Measurements from ENCODE around the gene USP9Y.
A peak's percentile ranks its signal among the peaks of the same experiment; 100 is the strongest.
"Not testable (repeated sequence)": the region's sequence is repeated elsewhere in the genome, so short reads cannot be mapped to it uniquely, and the experiment has no call there.

Gene USP9Y, protein sequence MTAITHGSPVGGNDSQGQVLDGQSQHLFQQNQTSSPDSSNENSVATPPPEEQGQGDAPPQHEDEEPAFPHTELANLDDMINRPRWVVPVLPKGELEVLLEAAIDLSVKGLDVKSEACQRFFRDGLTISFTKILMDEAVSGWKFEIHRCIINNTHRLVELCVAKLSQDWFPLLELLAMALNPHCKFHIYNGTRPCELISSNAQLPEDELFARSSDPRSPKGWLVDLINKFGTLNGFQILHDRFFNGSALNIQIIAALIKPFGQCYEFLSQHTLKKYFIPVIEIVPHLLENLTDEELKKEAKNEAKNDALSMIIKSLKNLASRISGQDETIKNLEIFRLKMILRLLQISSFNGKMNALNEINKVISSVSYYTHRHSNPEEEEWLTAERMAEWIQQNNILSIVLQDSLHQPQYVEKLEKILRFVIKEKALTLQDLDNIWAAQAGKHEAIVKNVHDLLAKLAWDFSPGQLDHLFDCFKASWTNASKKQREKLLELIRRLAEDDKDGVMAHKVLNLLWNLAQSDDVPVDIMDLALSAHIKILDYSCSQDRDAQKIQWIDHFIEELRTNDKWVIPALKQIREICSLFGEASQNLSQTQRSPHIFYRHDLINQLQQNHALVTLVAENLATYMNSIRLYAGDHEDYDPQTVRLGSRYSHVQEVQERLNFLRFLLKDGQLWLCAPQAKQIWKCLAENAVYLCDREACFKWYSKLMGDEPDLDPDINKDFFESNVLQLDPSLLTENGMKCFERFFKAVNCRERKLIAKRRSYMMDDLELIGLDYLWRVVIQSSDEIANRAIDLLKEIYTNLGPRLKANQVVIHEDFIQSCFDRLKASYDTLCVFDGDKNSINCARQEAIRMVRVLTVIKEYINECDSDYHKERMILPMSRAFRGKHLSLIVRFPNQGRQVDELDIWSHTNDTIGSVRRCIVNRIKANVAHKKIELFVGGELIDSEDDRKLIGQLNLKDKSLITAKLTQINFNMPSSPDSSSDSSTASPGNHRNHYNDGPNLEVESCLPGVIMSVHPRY (N-terminal part only)

DNA sequence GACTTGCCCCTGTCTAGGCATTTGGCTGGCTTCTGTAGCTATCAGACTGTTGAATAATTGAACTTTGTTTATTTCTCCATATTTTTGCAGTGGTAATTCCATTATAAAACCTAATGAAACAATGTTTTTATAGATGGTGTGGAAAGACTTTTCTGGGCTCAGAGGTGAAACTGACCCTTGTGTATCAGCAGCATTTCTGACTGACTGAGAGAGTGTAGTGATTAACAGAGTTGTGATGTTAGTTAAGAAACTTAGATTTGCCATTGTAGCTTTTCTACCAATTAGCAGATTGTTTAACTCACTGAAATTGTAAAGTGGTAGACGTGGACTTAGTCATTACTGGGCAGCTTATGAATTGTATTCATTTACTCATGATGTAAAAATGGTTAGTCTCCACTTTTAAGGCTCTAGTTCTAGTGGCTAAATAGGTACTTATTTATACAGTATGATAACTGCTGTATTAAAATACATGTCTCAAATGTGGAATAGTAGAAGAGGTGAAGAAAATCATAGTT is at the start of gene USP9Y:
TSS of gene USP9Y (plus strand) at position 51 of the 515 bp plus-strand sequence. CDS start 8,217 bp downstream, outside the sequence.
- DNase-seq = no peak

DNA sequence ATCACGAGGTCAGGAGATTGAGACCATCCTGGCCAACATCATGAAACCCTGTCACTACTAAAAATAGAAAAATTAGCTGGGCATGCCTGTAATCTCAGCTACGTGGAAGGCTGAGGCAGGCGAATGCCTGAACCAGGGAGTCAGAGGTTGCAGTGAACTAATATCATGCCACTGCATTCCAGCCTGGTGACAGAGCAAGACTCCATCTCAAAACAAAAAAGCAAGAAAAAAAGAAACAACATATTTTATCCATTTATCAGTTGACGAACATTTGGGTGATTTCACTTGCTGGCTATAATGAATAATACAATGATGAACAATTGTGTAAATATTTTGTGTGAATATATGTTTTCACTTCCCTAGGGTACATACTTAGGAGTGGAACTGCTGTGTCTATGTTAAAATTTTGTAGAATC is 49.4 kb upstream of the USP9Y start:
- DNase-seq = no peak

DNA sequence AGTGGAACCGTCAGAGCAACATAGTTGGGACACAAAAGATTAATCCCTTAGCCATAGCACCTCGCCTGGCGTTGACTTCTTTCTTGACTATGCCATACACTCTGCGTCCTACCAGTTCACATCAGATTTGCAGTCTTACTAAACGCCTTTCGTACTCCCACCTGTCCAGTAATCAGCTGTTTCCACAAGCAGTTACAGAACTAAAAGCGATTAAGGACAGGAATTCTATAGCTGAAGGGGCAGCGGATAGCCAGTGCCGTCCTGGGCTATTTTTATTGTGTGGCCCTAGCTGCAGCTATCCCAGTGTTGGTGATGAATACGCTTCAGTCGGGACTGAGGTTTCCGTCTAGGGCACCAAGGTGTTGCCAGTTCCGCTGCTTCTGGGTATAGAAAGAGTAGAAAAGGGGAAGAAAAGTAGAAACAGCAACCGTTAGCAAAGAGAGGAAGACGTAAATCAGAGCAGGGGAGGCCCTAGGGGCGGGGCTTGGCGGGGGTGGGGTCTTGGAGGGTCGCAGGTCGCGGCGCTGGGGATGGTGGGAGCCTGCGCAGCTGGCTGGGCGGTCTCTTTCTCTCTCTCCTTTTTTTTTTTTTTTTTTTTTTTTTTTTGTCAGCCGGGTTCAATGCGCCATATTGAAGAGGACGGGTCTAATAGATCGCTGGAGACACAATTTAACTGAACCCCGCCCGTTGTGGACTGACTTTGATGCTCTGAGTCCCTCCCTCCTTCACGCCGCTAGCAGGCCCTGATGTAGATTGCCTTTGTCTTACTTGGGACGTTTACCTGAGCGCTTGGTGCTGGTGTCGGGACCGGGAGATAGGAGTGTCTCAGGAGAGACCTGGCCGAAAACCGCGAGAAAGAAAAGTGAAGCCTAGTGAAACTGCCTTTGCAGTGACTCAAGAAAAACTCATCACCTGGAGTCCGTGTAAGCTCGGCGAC is 39.0 kb upstream of the USP9Y start:
- no peak for DNase-seq

DNA sequence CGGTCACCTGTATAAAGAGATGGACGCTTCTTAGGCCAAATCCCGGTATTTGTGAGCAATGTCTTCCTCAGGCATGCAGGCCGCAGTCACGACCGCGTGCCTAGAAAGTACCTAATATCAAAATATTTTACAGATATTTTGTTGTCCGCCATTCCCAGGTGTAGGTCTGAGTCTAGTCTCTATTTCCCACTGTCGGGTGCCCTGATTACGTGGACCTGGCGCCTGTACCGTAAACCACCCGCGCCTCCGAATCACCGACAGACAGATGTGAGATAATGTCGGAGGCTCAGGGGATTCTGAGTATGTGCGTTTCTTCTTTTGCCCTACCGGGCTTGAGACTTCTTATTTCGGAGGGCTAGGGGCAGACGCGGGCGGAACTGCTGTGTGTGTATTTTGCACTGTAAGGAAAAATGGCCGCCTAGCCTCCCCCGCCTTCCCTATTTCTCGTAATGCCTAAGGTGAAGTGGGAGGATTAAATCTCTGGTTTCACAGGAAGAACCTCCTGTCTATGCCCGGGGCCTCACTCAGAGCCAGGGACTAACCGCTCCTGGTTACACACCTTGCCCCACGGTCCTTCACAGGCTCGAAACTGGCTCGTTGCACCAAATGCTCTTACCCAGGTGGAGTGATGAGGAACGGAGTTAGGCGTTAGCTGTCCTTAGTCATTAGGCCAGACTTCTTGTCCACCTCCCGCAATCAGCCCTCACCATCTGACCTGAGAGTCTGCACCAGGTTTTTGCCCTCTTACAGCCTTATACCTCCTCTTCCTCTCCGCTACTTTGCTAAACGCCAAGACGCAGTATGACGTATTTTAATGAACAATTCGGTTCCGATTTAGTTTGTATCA is 38.1 kb upstream of the USP9Y start:
- no peak for DNase-seq

DNA sequence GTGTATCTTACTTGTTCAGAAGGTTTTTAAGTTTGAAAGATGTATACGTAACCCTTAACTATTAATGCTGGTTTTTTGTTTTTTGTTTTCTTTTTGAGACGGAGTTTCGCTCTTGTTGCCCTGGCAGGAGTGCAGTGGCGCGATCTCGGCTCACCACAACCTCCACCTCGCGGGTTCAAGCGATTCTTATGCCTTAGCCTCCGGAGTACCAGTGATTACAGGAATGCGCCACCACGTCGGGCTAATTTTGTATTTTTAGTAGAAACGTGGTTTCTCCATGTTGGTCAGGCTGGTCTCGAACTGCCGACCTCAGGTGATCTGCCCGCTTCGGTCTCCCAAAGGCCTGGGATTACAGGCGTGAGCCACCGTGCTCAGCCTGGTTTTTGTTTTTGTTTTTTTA is 37.2 kb upstream of the USP9Y start:
- not testable (repeated sequence) for DNase-seq

DNA sequence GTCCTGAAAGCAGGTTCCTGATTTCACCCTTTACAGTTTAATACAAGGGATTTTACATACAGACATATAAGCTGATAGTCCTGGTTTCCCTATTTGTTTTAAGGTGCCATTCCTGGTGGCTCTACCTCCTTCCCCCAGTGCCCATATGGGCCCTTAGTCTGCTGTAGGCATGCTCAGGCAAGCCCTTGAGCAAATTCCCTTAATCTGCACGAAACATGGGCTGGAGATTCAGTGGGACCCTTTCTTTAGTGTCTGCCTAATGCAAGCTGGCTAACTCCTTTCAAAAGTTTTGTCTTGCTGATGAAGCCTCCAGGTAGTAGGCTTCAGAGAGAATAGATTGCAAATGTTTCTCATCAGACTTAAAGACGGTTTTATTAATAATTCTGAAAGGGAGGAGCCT is 22.9 kb upstream of the USP9Y start:
- no peak for DNase-seq

DNA sequence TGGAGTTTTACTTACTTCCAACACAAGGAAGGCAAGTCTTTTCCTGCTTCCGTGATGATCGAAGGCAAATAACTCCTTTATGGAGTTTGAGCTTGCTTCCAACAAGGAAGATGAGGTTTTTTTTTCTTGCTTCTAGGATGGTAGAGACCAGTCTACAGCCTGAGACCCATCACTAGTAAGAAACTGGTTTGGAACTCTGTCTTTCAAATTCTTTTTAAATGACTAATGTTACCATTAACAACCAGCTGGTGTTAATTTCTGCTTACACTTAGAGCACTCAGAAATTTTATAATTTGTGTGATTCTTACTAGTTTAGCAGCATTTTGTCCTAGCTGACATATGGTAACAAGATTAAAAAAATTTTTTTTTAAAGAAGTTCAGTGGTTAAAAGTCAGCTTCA is 19.5 kb upstream of the USP9Y start:
- no peak for DNase-seq

DNA sequence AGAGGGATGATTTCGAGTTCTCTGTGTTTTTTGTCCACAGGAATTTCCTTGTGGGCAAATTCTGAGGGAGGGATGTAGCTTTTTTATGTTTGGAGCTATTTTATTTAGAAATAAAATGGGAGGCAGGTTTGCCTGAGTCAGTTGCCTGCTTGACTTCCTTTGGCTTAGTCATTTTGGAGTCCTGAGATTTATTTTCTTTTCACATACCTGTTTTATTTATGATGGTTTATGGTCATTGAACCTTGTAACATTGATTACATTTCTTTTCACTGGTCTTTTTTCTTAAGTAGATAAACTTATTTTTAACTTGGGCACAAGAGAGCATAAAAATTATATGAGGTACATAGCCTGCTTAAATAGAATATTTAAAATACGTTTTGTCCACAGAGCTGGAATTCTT is 12.7 kb upstream of the USP9Y start:
- DNase-seq = no peak

DNA sequence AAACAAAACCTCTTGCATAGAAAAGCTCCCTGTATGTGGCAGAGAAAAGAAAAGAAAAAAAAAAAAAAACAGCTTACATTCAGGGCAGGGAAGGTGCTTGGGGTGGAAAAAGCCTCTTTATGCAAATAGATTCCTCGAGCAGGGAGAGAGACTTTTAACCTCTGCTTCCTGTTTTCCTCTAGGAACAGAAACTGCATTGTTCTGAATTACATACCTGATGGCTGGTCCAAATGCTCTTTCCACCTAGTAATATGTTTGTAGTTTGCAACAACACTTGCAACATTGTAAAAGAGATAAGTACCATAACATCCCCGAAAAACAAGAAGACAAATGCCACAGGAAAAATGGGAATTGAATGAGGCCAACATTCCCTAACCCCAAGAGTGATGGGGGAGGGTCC is 944 bp upstream of the USP9Y start:
- no peak for DNase-seq

DNA sequence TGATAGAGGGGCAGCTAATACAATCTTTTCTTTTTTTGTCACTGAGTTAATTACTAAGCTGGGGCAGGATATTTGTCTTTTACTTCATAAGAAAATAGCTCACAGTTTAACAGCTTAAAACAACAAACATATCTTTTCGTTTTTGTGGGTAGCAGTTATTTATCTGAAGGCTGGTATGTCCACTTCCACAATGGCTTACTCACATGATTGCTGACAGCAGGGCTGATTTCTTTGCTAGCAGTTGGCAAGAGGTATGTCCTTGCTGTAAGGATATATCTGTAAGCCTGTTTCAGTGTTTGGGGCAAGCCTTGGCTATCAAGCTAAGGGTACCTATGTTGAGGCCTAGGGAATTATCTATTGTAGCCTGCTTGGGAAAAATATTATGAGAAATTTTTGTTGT is 1.1 kb downstream of the USP9Y start:
- peak; percentile 0 for DNase-seq

DNA sequence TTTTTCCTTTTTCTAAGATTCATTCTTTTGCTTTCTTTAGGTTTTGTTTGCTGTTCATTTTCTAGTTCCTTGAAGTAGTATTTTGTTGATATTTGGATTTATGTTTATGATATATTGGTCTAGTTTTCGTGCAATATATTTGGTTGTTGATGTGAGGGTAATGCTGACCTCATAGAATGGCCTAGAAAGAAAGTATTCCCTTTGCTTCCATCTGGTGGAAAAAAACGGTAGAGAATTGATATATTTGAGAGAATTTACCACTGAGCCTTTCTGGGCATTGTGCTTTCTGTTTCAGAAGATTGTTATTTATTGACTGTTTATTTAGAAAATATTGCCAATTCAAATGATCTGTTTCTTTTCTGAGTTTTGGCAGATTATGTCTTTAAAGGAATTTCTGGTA is 9.4 kb downstream of the USP9Y start:
- no peak for DNase-seq

DNA sequence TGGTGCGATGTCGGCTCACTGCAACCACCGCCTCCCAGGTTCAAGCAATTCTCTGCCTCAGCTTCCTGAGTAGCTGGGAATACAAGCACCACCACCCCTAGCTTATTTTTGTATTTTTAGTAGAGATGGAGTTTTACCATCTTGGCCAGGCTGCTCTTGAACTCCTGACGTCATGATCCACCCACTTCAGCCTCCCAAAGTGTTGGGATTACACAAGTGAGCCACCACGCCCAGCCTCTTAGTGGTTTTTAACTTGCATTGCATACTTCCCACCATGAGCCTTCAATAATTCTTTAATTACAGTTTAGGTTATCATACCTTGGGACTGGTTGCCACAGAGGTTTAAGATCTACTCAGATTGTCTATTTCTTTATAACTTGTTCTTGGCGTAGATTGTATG is 14.3 kb downstream of the USP9Y start:
- no peak for DNase-seq

DNA sequence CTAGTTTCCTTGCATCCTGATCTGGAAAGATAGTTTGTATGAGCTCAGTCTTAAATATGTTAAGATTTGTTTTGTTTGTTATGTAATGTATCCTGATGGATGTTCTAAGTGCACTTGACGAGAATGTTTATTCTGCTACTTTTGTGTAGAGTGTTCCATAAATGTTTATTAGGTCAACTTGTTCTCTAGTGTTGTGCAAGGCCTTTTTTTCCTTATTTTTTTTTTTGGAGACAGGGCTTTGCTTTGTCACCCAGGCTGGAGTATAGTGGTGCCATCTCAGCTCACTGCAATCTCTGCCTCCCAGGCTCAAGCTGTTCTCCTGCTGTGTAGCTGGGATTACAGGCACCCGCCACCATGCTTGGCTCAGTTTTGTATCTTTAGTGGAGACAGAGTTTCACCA is 28.7 kb downstream of the USP9Y start:
- DNase-seq = no peak

DNA sequence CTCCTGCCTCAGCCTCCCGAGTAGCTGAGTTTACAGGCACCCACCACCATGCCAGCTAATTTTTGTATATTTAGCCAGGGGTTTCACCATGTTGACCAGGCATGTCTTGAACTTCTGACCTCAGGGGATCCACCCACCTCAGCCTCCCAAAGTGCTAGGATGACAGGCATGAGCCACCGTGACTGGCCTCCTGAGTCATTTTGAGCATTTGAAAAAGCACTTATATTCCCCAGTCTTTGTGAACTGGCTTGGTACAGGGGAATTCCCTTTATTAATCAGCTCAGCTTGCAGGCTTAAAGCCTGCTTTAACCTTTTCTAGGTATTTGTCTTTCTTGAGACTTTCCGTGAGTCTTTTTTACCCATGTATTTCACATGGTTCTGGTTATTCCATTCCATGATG is 32.6 kb downstream of the USP9Y start:
- no peak for DNase-seq

DNA sequence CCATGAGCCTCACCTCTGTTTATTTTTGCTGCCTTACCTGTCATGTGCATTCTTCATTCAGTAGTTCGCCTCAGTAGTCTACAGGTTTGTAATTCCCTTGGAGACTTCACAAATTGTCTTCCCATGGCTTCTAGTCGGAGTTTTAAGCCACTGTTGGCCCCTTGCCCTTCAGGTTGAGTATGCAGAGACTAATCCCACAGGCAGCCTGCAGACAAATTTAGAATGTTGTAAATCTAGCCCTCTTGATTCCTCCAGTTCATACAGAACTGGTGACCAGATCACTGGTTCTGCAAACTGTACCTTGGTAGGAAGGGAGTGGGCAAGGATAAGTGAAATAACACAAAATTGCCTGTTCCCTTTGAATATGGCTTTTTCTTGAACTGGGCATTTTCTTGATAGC is 33.0 kb downstream of the USP9Y start:
- DNase-seq = no peak

DNA sequence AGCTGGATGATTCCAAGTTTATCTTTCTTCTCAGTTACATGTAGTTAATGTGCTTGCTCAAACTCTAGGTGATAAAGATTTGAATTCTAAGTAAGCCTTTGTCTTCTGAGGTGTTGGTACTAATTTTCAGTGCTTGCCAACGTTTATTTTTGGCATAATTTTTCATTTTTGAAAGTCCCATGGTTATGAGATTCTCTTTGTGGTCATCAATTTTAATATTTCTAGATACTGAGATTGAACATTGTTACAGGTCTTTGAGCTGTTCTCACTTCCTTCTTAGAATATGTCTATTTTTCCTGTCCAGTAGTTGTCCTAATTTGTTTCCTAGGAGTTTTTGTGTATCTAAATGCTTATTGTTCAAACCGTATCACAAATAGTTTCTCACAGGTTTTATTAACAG is 40.4 kb downstream of the USP9Y start:
- no peak for DNase-seq

DNA sequence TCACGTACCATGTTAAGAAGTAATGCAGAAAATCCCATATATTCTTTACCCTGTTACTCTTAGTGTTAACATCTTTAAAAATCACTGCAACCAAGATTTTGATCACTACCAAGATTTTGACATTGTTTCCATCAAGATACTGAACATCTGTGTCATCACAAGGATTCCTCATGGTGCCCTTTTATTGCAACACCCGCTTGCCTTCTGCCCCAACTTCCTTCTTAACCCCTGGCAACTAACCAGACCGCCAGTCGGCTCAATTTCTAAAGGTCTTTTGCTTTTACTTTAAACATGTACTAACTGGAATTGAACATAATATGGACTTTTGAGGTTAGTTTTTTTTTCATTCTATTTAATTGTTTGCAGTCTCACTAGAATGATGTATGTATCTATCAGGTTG is 41.7 kb downstream of the USP9Y start:
- DNase-seq = no peak

DNA sequence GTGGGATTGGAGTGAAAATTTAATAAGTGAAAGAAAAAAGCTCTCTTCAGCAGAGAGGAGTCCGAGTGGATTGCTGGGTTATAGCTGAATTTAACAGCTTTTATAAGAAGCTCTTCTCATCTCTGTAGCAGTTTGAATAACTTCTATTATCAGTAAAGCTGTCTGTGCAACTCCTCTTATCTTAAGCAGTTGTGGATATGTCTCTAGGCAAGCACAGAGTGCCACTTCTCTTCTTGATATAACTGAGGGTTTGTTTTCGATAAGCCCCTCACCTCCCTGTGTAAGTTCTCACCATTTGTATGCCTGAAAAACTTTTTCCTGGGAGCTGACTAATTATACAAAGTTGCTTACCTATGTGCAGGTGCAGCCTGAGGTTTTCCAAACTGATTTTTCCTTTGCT is 43.1 kb downstream of the USP9Y start:
- DNase-seq = no peak

DNA sequence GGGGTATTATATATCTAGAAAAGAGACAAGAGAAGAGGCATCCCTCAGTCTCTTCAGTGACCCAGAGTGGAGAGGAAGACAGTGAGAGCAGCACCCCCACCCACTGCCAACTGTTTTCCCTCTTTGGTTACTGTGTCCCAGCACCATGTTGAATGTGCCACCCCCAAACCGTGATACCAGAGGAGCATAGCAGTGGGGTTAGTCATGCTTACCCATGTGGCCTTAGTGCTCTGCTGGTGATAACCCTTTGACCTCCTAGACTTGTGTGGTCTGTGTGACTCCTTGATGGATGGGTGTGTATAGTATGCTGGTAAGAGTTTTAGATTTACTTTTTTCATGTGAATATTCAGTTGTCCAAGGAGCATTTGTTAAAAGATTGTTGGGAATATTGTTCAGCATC is 48.3 kb downstream of the USP9Y start:
- no peak for DNase-seq

DNA sequence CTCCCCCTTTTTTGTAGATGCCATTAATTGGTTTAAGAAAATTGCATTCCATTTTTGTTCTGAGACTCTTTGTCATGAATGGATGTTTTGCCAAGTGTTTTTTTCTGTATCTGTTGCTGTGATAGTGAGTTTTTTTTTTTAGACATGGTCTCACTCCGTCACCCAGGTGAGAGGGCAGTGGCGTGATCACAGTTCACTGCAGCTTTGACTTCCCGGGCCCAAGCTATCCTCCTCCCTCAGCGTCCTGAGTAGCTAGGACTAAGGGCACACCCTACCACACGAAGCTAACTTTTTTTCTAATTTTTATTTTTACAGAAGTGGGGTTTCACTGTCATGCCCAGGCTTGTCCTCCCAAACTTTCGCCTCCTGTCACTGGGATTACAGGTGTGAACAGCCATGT is 51.8 kb downstream of the USP9Y start:
- no peak for DNase-seq

DNA sequence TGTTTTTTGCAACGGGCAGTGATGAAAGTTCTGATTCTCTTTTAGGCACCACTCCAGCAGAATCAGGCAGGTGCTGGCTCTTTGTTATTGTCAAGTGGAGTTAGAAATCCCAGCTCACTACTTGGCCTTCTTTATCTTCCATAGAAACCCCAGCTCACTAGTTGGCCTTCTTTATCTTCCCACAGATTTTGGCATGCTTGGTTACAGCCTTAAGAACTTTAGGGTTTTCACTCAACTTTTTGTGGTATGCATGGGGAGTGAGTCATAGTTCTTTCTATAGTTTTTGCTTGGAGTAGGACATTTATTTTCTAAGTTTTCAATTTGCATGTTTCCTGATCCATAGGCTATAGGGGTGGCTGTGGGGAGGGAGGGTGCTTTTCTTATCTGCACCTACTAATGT is 55.0 kb downstream of the USP9Y start:
- no peak for DNase-seq

DNA sequence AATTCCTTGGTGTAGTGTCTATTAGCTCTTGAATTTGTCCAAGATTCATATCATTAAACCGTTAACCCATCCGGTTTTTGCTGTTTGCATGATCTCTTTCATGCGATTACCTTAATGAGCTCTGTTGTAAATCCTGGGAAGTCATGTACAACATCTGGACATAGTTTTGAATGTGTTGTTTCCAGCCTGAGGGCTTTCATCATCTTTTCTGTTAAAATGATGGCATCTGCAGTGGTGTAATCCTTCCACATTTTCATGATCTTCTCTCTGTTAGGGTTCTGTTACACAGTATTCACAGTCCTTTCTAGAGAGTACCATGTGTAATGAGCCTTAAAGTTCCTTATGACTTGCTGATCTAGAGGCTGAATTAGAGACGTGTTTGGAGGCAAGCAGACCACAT is 64.9 kb downstream of the USP9Y start:
- DNase-seq = no peak

All from CD4-positive, alpha-beta T cell treated with Interleukin-15 for 1 hour (primary cell).